ENCODE measurements around the gene RTKN.
"Not testable (repeated sequence)": the region's sequence is repeated elsewhere in the genome, so short reads cannot be mapped to it uniquely, and the experiment has no call there.

Gene RTKN

DNA sequence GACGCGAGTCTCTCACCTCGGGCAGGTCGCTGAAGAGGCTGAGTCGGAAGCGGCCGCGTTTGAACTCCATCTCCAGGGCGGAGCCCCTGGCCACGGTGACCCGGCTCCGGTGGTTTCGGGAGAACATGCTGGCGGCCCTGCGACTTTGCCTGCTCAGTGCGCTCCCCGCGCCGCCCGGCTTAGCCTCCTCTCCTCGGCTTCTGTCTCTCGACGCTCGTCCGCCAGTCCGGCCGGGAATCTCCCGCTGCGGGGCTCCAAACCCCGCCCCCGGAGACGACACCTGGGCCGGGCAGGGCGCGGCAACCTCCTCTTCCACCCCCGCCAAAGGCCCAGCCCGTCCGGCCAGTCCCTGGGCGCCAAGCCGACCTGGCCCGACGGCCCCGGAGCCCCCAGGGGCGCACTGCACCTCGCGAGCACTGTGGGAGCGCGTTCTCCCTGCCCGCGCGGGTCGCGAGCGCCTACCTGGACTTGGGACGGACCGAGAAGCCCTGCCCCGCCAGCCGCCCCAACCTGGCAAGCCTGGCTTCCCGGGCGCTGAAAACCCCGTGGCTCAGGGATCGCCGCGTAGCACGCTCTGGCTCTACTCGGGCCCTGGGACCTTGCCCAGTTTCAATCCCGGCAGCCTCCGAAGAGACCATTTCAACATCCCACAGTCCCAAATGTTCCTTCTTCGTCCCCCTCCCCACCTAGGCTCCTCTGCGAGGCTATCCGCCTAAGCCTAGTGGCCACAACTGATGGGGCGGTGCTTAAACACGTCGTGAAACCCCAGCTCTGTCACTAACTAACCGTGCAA is at the start of gene RTKN:
Gene RTKN (minus strand): TSS at position 248 of the 793 bp plus-strand sequence. CDS start 121 bp downstream, at position 127.
- peak; percentile 83 for DNase-seq

- no peak for DNase-seq
Measured at GRCh38 chr2:74489906-74490305, 48.2 kb upstream of the RTKN start.

GRCh38 chr2:74488643-74489481 is 47.1 kb upstream of the RTKN start:
- DNase-seq, result no peak

DNA sequence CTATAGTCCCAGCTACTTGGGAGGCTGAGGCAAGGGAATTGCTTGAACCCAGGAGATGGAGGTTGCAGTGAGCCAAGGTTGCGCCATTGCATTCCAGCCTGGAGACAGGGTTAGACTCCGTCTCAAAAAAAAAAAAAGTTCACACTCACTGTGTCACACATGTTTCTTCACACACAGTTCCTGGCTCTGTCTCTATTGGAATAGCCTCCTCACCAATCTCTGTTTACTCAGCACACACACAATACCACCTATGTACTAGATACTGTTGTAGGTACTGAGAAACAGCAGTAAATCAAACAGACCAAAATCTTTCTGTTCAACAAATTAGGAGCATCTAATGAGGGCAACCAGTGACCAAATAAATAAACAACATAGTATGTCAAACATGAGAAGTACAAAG is 44.4 kb upstream of the RTKN start:
- no peak for DNase-seq

DNA sequence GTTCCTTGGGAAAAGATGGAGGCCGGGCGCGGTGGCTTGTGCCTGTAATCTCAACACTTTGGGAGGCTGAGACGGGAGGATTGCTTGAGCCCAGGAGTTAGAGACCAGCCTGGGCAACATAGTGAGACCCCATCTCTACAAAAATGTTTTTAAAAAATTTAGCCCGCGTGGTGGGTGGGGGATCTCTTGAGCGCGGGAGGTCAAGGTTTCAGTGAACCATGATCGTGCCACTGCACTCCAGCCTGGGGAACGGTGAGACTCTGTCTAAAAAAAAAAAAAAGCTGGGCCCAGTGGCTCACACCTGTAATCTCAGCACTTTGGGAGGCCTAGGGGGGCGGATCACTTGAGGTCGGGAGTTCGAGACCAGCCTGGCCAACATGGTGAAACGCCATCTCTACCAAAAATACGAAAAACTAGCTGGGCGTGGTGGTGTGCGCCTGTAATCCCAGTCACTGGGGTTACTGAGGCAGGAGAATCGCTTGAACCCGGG is 42.0 kb upstream of the RTKN start:
- DNase-seq, result not testable (repeated sequence)

DNA sequence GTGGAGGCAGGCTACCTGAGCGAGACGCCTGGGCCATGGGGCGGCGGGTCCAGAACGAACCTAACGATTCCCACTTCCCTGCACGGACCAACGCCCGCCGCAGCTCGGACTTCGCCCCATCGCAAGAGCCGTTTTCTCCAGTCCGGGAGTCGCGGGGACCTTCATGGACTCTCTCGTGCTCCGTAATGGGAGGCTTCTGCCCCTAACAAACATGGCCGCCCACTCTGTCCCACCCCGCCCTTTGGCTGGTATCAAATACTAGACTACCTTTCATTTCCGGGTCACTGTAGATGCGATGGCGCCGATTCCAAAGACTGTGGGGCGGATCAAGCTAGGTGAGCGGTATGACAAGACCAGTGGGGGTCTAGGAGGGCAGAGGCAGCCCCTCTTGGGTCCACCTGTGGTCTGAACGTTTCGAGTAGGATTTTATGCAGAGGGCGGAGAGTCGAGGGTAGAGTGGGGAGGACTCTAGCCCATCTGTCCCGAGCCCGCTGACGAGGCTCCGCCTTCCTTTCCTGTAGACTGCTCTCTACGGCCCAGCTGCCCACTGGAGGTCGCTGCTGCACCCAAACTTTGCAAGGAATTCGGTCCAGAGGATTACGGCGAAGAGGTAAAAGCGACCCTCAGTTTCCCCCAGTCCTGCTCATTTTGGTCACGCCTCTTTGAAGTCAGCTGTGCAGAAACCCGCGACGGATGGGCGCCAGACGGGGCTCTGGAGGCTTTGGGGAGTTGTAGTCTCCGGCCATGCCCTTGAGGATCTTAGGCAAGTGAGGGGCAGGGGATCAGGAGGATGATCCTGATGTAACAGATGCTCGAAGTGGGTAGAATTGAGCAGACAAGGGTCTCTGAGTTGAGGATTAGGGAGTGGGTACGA is 41.3 kb upstream of the RTKN start, which contains the start of the genes CCDC142 and TTC31:
Gene CCDC142 (minus strand): TSS at position 198 of the 874 bp plus-strand sequence. CDS start 161 bp downstream, at position 37.
Gene TTC31 (plus strand): TSS at position 281 of the 874 bp plus-strand sequence. CDS start 15 bp downstream, at position 296.
- peak; percentile 98 for DNase-seq

DNA sequence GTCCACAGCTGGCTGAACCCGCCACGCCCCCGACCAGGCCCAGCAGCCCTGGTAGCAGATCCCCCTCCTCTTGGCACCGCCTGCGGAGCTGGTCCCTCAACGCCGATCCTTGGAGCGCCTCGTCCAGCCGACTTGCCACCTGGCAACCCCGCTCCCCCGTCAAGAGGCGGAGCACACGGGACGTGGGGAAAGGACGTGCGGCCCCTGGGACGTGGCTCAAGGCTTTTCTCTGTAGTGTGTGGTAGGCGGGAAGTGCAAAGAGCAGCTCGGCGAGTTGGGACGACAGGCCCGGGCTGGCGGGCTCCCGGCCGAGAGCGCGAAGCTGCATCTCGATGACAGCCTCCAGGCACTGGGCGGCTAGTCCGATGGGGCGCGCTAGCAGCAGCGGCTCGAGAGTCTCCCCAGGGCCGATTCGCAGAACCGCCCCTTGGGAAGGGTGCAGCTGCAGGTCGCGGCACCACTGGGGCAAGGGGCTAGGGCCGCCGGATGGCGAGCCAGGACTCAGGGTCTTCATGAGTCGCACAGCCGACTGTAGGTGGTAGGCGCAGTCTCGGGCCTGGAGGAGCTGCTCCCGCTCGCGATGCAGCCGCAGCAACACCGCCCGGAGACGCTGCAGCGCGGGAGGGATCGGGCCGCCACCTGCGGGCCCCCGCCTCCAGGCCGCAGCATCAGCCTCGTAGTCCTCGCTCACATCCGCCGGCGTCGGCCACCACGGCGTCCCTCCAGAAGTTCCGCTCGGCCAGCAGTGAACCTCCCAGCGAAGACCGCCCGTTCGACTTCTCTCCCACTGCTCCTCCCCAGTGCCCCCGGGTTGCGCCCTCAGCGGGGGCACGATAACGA is 40.4 kb upstream of the RTKN start:
- DNase-seq, result peak; percentile 28

DNA sequence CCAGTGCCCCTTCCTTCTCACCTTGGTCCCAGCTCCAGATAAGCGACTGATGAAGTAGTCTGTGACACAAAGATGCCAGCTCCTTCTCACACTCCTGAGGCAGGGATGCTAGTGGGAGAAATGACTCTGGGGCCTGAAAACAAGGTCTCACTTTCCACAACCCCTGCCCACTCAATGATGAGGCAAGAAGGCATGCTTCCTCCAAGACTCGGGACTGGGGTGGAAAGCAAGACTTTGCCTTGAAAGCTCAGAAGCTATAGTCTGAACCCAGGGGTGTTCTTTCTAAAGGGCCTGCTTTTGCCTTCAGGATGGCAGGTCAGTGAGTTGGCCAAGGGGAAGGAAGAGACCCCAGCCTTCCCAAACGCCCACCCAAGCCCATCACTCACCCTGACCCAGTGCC is 39.7 kb upstream of the RTKN start:
- no peak for DNase-seq

- no peak for DNase-seq
Measured at GRCh38 chr2:74474899-74475298, 33.2 kb upstream of the RTKN start.

DNA sequence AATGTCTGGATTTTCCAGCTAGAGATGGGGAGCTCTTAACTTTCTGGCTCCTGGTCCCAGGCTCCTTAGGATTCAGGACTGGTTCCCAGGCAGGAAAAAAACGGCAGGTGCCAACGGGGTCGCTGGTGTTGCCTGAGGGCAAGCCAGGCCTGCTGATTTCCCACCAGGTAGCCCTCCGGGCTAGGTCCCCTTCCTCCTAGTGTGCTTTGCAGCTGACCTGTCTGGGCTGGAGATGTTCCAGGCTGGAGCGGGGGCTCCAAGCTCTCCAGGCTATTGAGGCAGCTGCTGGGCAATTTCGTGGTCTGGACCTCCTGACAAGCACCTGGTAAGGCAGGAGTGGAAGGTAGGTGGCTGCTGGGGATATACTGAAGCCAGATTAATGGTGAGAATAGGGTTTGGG is 32.7 kb upstream of the RTKN start:
- no peak for DNase-seq

GRCh38 chr2:74472945-74473258 is 31.2 kb upstream of the RTKN start:
- no peak for DNase-seq

- DNase-seq, result peak; percentile 93
Measured at GRCh38 chr2:74472086-74472944, 30.6 kb upstream of the RTKN start, which contains the start of gene MRPL53. Gene MRPL53 (minus strand): TSS chr2:74472680. CDS start chr2:74472660, 20 bp downstream.

DNA sequence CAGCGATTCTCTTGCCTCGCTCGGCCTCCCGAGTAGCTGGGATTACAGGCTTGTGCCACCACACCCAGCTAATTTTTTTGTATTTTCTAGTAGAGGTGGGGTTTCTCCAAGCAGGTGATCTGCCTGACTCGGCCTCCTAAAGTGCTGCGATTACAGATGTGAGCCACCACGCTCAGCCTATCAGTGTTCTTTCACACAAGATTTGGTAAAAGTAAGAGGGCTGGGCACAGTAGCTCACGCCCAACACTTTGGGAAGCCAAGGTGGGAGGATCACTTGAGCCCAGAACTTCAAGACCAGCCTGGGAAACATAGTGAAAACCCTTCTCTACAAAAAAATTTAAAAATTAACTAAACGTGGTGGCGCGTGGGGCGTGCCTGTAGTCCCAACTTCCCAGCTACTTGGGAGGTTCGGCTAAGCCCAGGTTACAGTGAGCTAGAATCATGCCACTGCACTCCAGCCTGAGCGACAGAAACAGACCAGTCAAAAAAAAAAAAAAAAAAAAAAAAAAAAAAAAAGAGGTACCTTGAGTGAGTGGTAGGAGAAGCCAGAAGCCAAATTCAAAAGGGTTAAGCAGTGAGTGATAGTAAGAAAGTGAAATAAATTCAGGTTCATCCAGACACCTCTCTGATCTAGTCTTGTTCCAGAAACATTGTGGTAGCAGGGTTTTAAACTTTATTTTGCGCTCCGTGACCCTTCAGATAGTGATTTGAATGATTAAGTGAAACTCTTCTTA is 29.8 kb upstream of the RTKN start:
- DNase-seq, result no peak

DNA sequence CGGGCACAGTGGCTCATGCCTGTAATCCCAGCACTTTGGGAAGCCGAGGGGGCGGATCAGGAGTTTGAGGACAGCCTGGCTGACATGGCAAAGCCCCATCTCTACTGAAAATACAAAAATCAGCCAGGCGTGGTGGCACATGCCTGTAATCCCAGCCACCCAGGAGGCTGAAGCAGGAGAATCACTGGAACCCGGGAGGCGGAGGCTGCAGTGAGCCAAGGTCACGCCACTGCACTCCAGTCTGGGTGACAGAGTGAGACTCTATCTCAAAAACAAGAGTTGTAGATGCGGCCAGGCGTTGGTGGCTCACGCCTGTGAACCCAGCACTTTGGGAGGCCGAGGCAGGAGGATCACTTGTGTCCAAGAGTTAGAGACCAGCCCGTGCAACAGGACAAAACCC is 29.0 kb upstream of the RTKN start:
- DNase-seq, result not testable (repeated sequence)

DNA sequence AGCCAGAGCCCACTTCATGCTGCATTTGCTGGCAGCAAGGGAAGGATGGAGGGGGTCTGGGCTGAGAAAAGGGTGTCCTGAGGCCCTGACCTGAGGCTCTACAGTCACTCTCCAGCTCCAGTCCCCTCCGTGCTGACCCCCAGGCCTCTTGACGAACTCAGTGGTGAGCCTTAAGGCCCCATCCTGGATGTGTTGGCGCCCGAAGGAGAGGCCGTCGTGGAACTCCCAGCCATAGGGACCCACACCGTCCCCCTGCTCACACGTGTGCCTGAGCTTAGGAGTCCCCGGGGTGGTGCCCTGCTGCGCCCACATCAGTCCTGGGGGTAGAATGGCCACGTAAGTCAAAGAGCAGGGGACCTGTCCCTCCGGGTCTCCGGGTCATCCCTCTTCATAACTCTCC is 22.7 kb upstream of the RTKN start:
- no peak for DNase-seq

GRCh38 chr2:74462786-74463105 is 21.0 kb upstream of the RTKN start:
- no peak for DNase-seq

- no peak for DNase-seq
Measured at GRCh38 chr2:74462054-74462785, 20.5 kb upstream of the RTKN start.

- DNase-seq, result no peak
Measured at GRCh38 chr2:74461187-74462053, 19.7 kb upstream of the RTKN start.
